Stimulated activated CD4-positive, alpha-beta T cell treated with anti-CD3 and anti-CD28 coated beads, TNF-alpha, amount 100 ng/mL, for 1 hour (primary cell): ENCODE results near the gene APOBEC3H.

ENCODE experiments used
- DNase-seq, 3 donors: peaks; one replicate each; pipeline ENCODE4 v3.0.0-alpha.2; 2020; ENCODE audit warnings: low read depth in 3 of 3, low spot score in 1 of 3

The APOBEC3H gene

GRCh38 chr22:39134366-39135091 lies 37.5 kb downstream of the APOBEC3H start:
- DNase-seq: no peak

GRCh38 chr22:39135092-39135896 lies 38.2 kb downstream of the APOBEC3H start:
- no peak for DNase-seq

DNA sequence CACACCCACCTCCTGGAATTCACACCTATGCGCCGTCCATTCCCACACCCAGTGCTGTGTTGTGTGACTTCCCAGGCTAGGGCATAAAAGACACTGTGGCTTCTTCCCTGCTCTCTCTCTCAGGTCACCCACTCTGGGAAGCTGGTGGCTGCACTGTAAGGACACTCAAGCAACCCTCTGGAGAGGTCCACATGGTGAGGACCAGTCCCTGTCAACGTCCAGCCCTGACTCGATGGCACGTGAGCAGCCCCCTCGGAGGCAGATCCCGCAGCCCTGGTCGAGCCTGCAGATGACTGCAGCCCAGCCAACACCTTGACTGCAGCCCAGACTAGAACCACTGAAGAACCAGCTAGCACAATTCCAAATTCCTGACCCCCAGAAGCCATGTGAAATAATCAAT lies 39.3 kb downstream of the APOBEC3H start:
- DNase-seq: no peak

DNA sequence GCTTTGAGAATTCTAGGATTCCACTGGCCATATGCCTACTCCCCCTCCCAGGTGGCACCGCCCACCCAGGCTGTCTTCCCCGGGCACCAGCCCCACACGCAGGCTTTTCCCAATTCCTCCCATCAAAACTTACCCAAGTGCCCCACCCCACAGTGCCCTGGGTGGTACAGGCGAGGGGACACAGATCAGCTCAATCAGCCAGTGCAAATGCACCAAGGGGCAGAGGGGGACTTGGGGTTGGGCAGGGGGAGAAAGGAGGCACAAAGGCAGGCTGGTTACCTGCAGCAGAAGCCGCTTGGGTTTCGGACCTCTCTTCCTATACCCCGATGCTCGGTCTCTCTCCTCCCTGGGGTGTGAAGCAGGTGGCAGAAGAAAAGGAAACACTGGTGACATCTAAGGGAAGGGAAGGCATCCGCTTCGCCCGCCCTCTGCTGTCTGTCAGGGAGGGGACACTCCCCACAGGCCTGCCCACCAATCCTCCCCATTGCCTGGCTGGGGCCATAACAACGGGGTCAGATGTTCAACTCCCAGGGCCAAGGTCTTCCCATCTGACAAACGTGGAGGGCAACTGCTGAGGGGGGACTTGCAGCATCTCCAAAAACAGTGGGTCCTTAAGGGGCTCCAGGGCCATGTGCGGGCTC lies 41.4 kb downstream of the APOBEC3H start:
- no peak for DNase-seq

GRCh38 chr22:39139933-39140332 lies 42.9 kb downstream of the APOBEC3H start:
- no peak for DNase-seq

DNA sequence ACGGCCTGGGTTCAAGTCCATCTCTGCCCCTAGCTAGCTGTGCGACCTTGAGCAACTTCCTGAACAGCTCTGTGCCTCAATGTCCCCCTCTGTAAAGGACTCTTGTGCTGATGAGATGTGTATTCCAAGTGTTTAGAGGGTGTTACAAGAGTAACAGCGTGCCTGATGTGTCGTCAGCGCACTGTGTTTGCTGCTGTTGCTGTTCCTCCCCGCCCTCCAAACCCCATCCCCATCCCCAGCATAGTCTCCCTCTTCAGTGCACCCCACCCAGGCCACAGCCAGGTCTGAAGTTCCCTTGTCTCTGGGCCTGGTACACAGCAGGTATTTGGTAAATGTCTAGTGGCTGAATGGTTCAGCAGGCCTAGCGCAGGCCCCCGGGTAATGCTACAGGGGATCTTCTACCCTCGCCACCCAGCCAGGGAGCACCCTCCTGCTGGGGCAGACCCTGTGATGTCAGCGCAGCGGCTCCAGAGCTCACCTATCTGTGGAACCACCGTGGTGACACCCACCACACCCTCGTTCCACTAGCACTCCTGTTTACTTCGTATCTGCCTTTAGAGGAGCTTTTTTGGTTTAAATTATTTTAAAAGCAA lies 45.1 kb downstream of the APOBEC3H start:
- DNase-seq: no peak

- peak in 2 of 3 donors; percentile 27 to 48 for DNase-seq
These were observed 47.2 kb downstream of the APOBEC3H start for GRCh38 chr22:39144101-39144767.

DNA sequence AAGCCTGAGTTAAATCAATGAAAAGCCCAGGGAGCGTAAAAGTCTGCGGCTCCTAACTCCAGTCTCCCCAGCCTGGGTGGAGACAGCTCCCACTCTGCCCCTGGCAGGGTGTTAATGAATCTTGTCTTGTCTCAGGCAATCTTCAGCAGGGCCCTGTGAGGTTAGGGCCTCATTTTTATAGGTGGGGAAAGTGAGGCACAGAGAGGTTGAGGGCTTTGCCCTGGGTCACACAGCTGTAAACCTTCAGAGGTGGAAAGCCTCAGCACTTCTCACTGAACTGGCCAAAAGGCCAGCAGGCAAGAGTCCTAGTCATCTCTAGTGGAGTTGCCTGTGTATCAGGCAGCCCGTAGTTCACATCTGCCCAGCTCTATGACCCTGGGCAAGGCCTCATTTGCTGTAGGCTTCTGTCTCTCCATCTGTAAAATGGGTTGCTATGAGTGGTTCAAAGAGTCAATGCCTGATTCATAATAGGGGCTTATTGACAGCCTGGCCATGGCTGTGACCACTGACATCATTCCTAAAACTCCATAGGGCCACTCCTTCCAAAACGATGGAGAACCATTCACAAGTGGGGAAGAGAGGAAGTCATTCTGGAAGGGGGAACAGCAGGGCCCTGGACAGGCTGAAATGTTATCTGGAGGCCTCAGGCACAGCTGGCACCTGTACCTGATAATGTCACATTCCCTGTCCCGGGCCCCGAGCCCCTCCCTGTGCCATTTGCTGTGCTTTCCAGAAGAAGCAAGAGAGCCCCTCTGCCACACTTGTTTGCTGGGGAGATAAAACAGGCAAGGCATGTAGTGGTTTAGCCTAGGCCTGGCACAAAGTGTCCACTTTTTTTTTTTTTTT lies 49.4 kb downstream of the APOBEC3H start:
- no peak for DNase-seq

DNA sequence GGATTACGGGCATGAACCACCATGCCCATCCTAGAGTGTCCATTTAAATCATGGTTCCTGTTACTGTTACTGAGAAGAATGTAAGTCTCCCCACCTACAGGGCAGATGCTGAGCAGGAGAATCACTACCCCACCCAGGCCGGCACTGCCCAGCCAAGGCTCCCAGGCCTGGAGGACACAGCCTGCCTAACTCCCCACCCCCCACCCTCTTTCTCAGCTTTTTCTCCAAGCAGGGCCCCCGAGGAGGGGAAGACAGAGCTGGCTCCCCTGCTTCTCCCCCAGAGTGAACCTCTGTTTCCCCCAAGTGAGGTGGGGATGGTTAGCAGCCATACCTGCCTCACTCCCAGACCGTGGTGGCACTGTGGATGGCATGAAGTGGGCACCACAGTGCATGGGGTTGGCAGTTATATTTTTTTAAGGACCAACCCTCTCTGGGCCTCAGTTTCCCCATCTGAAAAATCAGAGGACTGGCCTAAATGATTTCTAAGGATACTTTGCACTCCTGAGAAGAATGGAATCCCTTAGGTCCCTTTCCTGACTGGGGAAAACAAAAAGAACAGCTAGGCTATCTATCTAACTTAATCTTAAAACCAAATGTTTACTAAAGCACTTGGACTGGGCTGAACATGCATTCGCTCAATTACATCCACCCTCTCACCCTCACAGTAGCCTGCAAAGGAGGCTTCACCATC lies 50.4 kb downstream of the APOBEC3H start:
- no peak for DNase-seq

DNA sequence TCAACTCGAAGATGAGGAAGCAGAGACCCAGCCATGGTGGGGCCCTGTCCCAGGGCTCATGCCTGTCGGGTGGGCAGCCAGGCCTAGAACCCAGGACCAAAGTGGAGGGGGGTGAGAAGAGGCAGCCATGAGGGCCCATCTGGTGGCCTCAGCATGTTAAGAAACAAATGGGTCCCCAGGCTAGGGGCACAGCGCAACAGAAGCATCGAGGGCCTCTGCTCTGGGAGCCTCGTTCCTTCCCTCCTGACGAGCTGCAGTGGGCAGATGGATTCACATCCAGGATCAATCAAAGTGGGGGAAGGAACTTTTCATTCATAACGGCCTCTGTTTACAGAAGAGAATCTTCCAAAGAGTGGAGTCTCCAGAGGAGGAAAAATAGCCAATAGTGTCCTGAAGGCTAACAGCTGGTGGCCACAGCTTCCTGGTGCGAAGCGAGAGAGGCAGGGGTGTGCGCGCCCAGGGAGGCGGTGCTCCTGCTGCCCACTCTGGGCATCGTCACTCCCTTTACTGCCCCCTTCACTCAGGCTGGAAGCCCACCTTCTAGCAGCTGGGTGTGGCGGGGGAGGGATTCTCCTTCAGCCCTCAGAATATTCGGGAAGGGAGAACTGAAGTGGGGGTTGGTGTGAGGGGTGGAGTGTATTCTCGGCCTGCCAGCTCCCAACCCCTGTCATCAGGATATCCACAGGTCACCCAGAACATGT lies 51.1 kb downstream of the APOBEC3H start:
- no peak for DNase-seq

DNA sequence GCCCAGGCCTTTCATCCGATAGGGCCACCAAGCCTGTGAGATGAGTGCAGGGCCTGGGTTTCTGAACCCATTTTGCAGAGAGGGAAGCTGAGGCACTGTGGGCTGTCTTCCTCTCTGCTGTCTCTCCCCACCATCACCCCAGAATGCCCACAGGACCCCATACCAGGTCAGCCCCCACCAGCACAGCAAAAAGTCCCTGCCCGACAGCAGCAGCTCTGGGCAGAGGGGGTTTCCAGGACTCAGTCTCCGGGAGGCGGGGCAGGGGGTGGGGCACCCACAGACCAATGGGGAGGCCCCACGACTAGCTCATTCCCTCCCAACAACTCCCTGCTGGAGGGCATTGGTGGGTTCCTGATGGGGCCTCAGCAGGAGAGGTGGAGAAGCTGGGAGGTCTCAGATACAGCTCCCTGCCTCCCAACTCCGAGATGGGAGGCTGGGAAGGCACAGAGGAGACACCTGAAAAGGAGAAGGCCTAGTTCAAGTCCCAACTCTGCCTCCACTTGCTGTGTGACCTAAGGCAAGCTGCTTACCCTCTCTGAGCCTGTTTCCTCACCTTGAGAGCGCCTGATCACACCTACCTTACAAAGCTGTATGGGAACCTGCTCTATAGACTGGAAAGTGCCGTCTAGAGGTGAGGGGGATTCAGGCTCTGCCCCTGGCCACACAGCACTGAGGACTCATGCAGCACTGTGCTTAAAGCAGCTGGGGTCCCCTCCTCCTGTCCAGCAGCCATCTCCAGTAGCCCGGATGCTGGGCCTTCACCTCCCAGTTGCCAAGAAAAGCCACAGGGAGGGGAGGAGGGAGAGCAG lies 51.9 kb downstream of the APOBEC3H start:
- DNase-seq: peak; percentile 35 to 58 (median 49)

DNA sequence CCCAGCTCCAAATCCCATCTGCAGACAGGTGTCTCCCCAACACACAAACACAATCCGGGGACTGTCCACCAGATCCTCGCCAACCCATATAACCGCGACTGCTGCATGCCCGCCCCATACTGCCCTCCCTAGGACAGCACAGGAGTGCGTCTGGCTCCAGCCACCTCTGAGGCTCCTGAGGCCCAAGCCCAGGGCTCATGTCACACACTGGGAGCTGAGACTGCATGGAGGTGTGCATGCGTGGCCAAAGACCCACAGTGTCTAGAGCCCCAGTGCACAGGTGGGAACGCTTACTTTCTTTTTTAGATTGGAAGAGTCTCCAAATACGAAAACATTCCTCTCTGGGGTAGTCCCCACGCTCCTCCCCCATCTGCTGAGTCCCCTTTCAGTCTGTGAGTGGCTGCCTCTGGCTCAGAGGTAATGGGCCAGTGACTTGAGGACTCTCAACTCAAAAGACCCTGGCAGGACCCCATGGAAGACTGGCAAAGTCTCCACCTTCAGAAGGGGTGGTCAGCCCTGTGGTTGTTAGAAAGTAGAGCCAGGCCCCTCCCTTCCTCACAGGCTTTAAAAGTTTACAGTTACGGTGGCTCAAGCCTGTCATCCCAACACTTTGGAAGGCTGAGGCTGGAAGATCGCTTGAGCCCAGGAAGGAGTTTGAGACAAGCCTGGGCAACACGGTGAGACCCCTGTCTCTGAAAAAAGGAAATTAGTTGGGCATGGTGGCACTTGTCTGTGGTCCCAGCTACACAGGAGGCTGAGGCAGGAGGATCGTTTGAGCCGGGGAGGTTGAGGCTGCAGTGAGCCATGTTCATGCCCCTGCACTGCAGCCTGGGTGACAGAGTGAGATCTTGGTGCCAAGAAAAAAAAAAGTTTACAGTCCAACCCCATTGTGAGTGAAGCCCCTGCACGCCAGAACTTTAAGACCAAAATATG lies 53.1 kb downstream of the APOBEC3H start:
- no peak for DNase-seq

DNA sequence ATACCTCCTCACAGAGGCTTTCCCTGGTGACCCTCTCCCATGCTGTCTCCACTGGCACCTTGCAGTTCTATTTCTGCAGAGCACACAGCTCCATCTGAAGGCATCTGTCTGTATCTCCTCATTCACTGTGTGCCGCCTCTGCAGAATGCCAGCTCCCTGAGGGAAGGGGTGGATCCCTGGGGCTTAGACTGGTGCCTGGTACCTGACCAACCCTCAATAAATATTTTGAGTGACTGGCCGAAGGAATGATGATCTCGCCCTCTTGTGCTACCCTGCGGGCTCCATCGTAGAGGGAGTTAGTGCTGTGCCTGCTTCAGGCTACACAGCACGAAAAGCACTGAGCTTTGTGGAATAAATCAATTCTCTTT lies 53.8 kb downstream of the APOBEC3H start:
- no peak for DNase-seq

GRCh38 chr22:39151329-39151975 lies 54.4 kb downstream of the APOBEC3H start:
- DNase-seq: no peak

GRCh38 chr22:39152024-39152510 lies 55.0 kb downstream of the APOBEC3H start:
- no peak for DNase-seq

- peak; percentile 81 to 97 (median 85) for DNase-seq
These were observed 55.6 kb downstream of the APOBEC3H start, which contains the start of gene CBX7 for GRCh38 chr22:39152511-39153219. Gene CBX7 (minus strand): TSS chr22:39152680. CDS start chr22:39152444, 236 bp downstream.
